ENCODE data around the gene TMPRSS15.

The TMPRSS15 gene

DNA sequence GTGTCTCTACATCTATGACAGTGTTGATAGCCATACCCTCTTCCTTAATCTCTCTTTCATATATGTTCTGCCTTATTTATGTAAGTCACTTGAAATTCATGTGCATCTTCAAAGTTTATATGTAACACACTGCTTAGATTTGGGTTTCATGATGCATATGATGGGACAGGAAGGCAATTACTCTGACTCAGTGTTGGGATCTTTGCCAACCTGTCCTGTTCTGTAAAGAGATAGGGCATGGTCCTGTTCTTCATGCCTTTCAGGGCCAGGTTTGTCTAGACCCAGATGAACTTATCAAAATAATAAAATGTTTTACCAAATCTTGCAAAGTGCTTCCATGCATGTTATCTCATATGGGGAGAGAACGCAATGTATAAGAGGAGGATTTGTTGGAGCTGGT lies 69.5 kb downstream of the TMPRSS15 start:
- DNase-seq (ENCODE audit: low spot score) = no peak
- in situ Hi-C loops (cut with MboI; ENCODE audit: low sequenced_read_pairs, unreplicated experiment) = no loop called here

DNA sequence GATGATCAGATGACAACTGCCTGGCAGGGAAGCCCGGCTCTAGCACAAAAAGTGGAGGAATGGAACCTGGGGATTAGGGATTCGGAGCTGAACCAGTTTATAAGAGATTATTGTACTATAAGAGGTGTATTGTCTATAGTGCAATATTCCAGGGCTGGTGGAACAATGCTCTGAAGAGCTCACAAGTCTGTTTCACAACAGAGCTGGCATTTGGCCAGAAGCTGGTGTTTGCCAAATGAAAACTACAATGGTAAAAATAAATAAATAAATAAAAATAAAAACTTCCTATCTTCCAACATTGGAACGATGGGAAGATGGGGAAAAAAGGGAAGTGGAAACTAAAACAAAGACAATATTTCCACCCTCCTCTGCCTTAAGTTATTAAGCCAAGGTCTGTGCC lies 85.4 kb downstream of the TMPRSS15 start:
- in situ Hi-C loops (cut with MboI; ENCODE audit: low sequenced_read_pairs, unreplicated experiment) = no loop called here
- DNase-seq (ENCODE audit: low spot score) = no peak
- TF ChIP-seq, protein P1, sequence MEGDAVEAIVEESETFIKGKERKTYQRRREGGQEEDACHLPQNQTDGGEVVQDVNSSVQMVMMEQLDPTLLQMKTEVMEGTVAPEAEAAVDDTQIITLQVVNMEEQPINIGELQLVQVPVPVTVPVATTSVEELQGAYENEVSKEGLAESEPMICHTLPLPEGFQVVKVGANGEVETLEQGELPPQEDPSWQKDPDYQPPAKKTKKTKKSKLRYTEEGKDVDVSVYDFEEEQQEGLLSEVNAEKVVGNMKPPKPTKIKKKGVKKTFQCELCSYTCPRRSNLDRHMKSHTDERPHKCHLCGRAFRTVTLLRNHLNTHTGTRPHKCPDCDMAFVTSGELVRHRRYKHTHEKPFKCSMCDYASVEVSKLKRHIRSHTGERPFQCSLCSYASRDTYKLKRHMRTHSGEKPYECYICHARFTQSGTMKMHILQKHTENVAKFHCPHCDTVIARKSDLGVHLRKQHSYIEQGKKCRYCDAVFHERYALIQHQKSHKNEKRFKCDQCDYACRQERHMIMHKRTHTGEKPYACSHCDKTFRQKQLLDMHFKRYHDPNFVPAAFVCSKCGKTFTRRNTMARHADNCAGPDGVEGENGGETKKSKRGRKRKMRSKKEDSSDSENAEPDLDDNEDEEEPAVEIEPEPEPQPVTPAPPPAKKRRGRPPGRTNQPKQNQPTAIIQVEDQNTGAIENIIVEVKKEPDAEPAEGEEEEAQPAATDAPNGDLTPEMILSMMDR (IDR thresholded peaks at IDR 0.05; ENCODE audit: borderline replicate concordance, control extremely low read depth, extremely low read depth, insufficient read depth, missing control alignments) = no peak

More for the DNA sequence above, 69.5 kb downstream of the TMPRSS15 start:
- TF ChIP-seq, protein P1 (IDR thresholded peaks at IDR 0.05; ENCODE audit: borderline replicate concordance, control extremely low read depth, extremely low read depth, insufficient read depth, missing control alignments) = no peak

DNA sequence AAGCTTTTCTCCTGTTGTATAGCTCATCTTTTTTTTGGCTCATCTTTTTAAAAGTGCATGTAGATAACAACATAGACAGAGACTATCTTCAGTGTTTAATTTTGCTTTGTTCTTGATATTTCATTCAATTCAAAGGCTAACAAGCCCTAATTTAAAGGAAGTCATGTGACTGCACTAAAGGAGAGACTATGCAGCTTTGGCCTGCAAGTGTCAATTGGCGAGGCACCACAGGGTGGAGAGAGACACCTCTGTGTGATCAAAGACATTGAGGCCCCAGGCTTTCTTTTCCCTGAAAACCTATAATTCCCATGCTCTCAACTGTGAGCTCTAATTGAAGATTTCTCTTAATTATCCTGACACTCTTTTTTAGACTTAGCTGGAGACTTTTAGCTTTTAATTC lies 105.4 kb downstream of the TMPRSS15 start:
- TF ChIP-seq, protein P1 (IDR thresholded peaks at IDR 0.05; ENCODE audit: borderline replicate concordance, control extremely low read depth, extremely low read depth, insufficient read depth, missing control alignments) = no peak
- DNase-seq (ENCODE audit: low spot score) = no peak
- in situ Hi-C loops (cut with MboI; ENCODE audit: low sequenced_read_pairs, unreplicated experiment) = no loop called here

DNA sequence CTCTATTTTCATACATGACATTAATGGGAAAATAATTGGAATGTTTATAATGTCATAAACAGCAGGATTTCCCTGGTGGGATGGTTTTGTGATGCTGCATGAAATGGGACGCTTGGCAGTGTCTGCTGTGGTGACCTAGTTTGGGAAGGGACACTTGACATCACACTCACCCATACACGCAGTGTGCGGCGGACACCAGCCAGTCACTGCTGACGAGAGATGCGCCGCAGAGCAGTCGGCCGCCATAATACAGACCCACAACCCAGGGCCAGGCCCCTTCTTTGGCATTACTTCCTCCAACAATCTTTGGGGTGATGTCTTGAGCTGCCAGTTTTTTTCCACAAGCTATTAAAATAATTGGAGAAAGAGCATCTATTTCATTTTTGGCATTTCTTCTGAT lies 109.5 kb downstream of the TMPRSS15 start:
- in situ Hi-C loops (cut with MboI; ENCODE audit: low sequenced_read_pairs, unreplicated experiment) = no loop called here
- no peak for DNase-seq (ENCODE audit: low spot score)
- TF ChIP-seq, protein P1 (IDR thresholded peaks at IDR 0.05; ENCODE audit: borderline replicate concordance, control extremely low read depth, extremely low read depth, insufficient read depth, missing control alignments) = no peak

DNA sequence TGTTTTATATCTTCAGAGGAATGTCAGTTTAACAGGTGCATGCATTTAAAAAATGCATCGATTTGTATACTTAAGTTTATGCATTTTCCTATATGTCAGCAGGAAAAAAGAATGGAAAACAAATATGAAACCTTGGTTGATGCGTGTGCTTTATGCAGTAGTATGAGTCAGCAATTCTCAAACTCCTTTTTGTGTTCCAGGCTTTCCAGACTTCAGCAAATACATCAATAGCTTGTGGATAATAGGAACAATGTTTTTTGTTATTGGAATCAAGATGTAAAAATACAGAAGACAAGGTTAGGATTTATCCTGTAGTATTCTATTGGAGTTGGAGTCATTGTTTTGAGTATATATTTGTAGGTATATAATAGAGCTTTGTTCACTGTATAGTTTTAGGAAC lies 113.7 kb downstream of the TMPRSS15 start:
- TF ChIP-seq, protein P1 (IDR thresholded peaks at IDR 0.05; ENCODE audit: borderline replicate concordance, control extremely low read depth, extremely low read depth, insufficient read depth, missing control alignments) = no peak
- in situ Hi-C loops (cut with MboI; ENCODE audit: low sequenced_read_pairs, unreplicated experiment) = no loop called here
- DNase-seq (ENCODE audit: low spot score) = no peak

DNA sequence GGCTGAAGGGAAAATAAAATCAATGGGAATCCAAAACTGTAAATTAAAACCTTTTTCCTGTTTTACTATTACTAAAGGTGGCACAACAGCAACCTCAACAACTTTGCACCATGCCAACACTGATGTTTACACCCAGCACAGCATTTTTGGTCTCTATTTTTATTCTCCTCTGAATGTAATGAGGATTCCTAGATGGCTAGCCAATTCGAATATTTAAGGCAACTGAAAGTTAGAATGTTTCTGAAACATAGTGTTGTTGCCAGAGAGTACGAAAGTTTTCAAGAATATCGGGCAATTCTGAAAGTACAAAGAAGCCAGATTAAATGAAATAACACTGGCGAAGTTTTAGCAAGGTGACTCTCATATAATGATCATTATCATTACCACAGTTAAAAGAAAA lies 118.2 kb downstream of the TMPRSS15 start:
- no peak for DNase-seq (ENCODE audit: low spot score)
- in situ Hi-C loops (cut with MboI; ENCODE audit: low sequenced_read_pairs, unreplicated experiment) = no loop called here
- TF ChIP-seq, protein P1 (IDR thresholded peaks at IDR 0.05; ENCODE audit: borderline replicate concordance, control extremely low read depth, extremely low read depth, insufficient read depth, missing control alignments) = no peak

DNA sequence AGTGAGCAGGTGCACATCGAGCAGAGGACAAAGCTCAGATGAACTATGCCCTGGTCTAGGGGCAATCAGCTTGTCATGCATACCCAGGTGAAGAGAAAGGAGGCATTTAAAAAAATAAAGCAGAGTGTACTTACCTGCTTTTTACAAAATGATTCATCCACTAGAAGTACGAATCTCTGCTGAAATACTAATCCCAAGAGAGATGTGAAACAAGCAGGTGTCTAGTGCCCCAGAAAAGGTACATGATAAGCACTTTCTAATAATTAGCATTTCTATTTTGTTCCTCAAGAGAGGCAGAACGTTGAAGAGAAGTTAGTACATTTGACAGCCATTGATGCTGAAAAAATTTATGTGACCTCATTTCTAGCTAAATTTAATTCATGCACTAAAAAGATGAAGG lies 127.8 kb downstream of the TMPRSS15 start:
- in situ Hi-C loops (cut with MboI; ENCODE audit: low sequenced_read_pairs, unreplicated experiment) = no loop called here
- DNase-seq (ENCODE audit: low spot score) = no peak
- TF ChIP-seq, protein P1 (IDR thresholded peaks at IDR 0.05; ENCODE audit: borderline replicate concordance, control extremely low read depth, extremely low read depth, insufficient read depth, missing control alignments) = no peak
